GM18526 (cell line): Measurements from ENCODE around the gene ANKZF1.

Experiments
- POLR2A ChIP-seq: IDR thresholded peaks from 3 replicates; pipeline ENCODE4 v1.6.1; 2011; ENCODE audit not compliant: insufficient read length; ENCODE audit errors: extremely low read depth

ANKZF1 gene

DNA sequence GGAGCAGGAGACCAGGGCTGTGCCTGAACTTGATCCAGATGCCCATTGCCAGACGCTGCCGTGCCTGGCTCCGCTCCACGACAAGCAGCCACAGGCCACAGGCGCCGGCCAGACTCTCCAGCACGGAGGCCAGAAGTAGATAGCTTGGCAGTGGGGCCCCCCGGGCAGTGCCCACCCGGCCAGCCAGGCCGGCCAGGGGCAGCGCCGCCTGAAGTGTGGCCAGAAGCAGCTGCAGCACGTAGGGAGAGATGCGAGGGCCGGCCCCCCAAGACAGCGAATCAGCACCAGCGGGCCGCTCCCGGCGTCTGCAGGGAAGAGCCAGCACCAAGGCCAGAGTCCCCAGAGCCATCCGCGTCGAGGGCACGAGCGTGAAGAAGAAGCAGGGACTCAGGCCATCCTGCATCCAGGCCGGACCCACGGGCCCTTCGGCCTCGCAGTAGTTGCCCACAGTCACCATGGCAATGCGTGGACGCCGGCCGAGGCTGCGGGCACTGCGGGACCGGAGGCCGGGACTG, 11.3 kb upstream of the ANKZF1 start:
- no peak for TF ChIP-seq POLR2A

DNA sequence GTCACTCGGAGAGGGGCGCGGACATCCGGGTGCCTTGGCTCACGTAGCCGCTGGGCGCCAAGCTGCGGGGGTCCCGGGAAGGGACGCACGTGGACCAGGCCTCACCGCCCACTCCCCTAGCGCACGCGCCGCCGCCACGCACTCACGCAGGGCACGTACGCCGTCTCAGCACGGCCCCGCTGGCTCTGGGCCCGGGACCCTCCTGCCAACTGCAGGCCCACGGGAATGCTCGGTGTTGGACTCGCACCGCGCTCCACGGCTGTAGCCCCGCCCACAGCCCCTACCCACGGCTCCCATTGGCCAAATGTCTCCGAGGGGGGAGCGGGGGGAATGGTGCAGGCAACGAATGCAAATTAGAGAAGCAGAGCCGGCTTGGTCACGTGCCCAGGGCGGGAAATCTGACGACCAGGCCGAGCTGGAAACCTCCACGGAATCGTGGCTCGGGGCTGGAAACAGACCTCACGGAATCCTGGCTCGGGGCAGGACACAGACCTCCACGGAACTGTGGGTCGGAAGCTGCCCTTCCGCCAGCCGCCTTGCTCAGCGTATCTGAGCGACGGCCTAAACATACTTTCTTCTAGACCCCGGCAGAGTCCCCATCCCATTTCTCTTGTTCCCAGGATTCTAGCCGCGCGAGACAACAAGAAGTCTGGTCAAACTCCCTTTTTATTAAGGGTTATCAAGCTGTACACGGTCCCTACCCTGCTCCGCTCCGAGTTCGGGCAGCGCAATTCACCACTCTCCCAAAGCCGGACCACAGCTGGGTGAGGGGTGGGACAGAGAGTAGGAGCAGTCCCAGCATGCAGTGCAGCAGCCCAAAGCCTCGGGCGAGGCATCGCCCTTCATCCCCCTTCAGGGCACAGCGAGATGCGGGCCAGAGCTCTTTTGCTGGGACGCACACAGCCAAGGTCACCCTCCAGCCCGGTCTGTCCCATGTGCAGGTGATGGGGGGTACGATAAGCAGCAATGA, 10.6 kb upstream of the ANKZF1 start, which contains the start of gene ABCB6:
TSS of gene ABCB6 (minus strand) at position 227 of the 970 bp plus-strand sequence. CDS start 285 bp downstream, outside the sequence.
- TF ChIP-seq POLR2A: peak; percentile 80

DNA sequence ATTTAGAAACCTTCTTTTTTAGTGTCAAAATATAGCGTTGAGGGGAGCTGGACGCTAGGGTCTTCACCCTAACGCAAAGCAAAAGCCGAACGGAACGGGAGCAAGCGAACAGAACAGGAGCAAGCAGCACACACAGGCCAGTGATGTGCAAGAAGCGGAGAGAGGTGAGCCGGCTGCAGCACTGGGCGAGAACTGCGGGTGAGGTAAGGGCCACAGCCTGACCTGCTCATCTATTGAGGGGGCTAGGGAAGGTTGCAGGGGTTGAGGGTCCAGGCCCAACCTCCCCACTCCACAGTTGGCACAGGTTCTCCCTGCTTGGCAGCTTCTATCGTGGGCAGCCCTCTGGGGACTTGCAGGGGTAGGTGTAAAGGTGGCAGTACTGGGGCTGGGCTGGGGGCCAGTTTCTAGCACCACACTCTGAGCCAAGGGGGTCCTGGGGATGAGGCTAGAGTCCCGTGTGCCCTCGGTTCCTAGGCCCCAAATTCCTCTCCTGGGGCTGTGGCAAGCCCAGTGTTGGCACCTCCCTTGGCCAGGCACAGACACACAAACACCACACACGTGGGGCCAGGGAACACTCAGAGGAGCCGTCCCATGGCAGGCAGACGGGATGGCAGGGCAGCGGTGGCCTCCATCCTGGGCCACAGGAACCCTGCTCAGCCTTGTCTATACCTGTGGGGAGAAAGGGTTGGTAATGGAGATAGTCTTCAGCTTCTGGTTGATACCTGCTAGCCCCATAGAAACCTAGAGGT, 9.6 kb upstream of the ANKZF1 start:
- no peak for TF ChIP-seq POLR2A

DNA sequence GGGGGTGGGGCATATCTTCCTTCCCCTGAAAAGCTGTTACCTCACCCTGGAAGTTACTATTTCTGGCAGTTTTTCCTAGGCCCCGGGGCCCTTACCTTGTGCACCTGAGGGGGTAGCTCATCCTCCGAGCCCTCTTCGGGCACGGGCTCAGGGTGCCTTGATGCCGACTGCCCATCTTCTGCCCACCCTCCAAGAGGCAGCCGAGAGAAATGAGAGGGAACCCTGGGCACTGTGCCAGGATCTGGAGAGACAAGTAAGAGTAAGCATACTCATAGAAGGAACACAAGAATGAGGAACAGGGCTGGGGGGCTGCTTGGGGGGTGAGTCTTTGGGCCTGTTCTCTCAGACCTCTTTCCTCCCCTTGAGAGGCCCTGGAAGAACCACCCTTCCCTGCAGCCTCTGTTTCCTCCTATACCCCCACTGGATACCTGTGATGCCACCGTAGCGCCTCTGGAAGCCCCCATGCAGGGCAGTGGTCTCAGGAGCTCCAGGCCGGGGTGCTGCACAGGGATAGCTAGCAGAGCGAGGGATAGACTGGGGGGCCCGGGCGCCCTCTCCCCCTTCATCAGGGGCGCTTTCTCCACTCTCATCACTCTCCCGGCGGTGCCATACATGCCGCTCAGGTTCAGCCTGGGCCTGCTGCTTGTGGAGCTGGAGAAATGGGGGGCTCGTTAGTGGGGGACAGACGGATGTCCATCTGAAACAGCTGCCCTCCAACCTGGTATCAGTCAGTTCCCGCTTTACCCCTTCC, 8.8 kb upstream of the ANKZF1 start:
- TF ChIP-seq POLR2A: no peak

DNA sequence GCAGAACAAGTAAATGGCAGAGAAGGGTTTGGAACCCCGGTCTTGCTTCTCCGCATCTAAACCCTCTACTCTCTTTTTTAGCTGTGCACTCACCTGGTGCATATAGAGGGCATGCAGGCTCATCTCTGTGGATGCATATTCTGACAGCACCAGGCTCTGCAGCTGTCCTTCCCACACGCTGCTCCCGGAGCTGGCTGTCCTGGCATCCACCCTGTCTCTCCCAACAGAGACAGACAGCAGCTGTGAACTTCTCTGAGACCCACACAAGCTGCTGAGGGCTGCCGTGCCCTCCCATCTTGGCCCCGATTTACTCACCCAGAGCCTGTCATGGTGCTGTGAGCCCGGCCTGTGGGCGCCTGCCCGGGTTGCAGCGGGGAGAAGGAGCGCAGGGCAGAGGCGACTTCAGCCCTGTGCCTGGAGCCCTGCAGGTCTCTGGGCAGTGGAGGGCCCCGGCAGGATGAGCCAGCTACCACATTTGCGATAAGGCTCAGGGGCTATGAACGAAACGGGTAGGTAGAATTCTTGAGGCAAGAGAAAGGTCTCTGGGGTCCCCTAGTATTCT, 7.6 kb upstream of the ANKZF1 start:
- no peak for TF ChIP-seq POLR2A

DNA sequence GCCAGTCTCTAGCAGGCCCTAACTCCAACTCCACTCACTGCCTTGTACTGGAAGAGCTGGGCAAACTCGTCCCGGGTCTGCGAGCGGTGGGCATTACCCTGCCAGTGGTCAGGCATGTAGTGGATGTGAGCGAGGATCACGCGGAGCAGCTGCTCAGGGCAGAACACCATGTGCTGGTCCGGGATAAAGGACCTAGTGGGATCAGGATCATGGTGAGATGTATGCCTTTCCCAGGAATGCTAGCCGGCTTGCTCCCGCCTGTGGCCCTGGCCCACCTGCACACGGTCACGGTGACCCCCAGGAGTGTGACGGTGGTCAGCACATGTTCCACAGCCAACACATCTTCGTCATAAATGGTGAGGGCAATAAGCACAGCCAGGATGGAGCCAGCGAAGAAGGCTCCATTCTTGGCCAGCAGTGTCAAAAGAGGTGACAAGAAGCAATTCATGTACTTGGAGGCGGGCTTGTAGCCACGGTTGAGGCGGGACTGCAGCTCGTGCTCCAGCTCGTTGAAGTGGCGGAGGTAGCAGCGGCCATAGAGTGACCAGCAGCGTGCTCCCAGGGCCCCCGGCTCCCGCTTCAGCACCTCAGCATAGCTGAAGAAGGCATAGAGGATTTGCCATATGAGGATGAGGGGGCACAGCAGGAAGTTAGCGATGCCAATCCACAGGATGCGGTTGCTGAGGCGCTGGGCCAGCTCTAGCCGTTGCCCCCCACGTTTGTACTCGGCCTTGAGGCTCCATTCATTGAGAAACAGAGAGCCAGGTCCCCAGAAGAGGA, 5.6 kb upstream of the ANKZF1 start:
- no peak for TF ChIP-seq POLR2A

DNA sequence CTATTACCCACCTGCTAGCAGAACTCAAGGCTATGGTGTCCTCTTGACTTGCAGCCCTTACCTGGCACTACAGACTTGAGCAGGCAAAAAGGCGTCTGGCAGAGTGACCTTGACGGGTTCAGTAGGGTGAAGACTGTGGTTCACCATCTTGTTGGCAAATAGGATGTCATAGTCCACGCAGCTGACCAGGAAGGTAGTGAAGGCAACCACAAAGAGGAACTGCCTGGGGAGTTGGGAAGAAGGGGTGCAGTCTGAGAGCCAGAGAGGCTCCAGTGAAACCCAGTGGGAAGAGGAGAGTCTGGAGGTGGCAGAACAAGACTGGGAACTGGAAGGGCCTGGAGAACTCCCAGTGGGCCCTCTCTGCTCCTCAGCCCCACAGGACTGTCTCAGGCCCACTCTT, 4.3 kb upstream of the ANKZF1 start:
- TF ChIP-seq POLR2A: no peak

DNA sequence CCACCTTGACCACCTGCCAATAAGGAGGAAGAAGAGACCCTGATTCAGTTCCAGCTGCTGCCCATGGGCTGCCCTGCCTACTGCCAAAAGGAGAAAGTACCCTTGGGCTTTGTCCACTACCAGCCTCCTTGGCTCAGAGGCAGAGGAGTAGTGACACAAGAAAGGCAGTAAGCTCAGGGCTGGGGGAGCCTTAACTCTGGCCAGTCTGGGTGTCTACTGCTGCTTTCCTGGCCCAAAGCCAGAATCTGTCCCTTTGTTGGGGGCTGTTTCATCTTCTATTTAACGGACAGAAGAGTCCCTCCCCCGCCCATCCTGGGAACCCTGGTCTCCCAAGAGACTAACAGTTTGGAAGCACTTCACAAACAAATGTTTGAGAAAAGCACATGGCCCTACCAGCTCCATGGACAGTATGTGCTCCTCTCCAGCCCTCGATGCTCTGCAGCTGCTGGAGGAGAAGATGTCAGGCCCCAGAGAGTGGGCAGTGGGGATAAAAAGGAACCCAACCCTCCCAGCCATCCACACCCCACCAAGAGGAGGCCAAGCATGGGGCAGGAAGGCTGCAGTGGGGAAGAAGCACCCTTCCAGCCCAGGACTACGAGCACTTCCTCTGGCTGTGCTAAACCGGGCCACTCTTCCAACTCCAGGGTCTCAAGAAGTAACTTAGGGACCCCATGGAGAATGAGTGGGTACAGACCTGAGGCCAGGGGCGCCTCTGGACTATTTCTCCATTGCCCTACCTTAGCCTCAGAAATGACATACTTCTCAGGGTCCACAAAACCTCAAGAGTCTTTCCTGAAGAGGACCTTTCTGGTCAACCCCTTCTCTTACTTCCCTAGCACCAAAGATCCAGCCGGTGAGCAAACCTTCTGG, 1.3 kb upstream of the ANKZF1 start:
- TF ChIP-seq POLR2A: no peak

DNA sequence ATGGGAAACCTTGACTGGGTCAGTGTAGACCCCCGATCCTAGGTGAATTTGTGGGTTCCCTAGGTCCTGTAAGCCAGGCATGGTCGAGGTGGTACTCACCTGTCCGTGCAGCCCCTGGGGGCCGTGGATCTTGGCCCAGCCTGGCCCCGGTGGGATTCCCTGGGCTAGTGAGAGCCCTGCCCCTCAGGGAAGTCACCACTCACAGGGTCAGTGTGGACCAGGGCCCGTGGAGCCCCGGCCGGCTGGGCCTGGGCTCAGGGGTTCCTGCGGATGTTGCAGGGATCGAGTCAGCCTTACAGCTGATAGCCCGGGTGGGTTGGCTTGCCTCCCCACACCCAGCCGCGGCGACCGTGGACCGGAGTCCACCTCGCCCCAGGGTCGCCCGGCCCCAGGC, 698 bp upstream of the ANKZF1 start:
- no peak for TF ChIP-seq POLR2A

DNA sequence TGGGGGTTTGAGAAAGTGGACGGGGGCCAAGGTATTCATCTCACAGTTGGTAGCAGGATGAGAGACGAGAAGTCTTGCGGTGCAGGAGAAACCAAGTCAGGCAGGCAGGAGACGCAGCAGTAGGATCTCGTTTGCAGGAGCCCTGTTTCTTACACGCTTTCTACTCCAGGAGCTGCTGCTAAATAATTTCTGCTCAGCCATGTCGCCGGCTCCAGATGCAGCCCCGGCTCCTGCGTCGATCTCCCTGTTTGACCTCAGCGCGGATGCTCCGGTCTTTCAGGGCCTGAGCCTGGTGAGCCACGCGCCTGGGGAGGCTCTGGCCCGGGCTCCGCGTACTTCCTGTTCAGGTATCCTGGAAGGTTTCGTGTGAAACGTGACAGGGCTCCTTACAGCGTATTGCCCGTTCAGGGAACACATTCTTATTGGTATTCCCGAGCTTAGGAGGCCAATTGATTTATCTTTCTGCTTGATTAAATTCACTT, 494 bp downstream of the ANKZF1 start:
- peak; percentile 11 for TF ChIP-seq POLR2A

DNA sequence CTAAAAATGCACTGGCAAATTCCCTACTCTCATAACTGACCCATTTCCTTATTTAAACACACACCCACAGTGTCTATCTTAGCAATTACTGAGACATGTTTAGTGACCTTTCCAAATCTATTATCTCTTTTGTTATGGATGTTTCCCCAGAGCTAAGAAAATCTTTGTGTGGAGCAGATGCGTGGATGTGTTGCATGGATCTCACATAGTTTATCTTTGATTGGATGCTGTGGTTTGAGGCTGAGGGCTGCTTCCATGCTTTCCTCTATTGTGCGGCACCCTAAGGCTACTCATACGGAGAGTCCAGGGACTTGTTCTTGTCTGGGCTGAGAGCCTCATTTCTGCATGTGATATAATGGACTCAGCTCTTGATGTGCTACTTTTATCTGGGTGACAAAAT, 4.7 kb downstream of the ANKZF1 start:
- no peak for TF ChIP-seq POLR2A

DNA sequence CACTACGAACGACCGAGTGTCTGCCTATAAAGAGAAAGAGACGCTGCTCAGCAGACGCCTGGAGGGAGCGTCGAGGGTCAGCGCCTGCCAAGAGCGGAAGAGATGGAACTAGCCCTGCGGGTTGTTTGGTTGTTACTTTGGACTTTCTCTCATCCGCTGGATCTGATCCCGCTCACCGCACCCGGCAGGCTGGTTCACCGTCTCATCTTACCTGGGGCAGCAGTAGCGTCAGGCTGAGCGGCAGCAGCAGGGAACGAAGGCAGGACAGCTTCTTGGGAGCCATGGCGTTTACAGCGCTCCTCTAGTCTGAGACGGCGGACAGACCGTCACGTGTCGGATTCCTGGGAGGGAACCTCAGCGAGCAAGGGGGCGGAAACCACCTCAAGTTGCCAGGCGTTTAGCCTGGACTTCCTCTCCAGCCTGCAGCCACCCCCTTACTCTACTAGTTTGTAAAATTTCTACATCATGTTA, 13.7 kb downstream of the ANKZF1 start:
- no peak for TF ChIP-seq POLR2A

DNA sequence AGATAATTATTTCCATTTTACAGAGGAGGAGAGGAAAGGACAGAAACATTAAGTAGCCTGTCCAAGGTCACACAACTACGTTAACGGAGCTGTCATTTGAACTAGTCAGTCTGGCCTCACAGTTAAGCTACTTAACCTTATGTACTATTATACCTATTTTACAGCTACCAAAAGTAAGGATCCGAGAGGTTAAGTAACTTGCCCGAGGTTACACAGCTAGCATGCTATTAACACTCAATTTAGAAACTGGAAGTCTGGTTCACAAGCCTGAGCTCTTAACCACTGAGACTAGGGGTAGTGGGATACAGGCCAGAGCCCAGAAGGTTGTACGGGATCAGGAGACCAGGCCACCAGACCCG, 15.2 kb downstream of the ANKZF1 start:
- no peak for TF ChIP-seq POLR2A
